Measurements from ENCODE around the gene CNKSR3.

CNKSR3 gene

DNA sequence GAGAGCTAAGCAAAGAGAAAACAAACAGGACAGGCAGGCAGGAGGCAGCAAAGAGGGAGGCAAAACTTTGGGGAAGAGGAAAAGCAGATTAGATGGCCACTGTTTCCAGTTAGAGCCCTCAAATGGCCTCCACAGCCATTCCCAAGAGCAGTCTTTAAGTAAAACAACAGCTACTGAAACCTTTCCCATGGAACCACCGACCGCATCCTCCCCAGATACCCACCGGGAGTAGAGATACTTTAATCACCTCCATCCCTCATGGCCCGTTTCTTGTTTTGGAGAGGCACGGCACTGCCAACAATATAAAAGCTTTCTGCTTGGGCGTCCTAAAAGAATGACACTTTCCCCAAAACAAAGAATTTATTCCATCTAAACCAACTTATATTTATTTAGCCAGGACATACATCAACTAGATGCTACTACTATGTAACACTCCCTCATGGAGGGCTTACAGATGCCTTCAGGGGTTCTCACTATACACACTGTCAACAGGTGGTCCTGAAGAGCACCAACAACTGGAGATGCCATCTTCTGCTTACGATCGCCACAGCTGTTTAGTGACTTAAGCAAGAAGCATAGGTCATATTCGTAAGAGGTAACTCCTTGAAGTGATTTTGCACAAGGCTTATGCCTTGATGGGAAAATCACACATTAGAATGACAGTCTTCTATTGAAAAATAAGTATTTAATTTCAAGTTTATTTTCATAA is 43.4 kb downstream of the CNKSR3 start:
- Histone ChIP-seq H3K4me3 (replicated peaks; ENCODE audit: low read depth, low read length) (no peak overlapping the region), H3K36me3 (ENCODE audit: control insufficient read depth, insufficient read depth, low read length) (no peaks in the 10 kb centered on the region), H3K27me3 (replicated peaks; ENCODE audit: control insufficient read depth, insufficient read depth, low read length) (no peaks in the 10 kb centered on the region)
- TF ChIP-seq, protein P1, sequence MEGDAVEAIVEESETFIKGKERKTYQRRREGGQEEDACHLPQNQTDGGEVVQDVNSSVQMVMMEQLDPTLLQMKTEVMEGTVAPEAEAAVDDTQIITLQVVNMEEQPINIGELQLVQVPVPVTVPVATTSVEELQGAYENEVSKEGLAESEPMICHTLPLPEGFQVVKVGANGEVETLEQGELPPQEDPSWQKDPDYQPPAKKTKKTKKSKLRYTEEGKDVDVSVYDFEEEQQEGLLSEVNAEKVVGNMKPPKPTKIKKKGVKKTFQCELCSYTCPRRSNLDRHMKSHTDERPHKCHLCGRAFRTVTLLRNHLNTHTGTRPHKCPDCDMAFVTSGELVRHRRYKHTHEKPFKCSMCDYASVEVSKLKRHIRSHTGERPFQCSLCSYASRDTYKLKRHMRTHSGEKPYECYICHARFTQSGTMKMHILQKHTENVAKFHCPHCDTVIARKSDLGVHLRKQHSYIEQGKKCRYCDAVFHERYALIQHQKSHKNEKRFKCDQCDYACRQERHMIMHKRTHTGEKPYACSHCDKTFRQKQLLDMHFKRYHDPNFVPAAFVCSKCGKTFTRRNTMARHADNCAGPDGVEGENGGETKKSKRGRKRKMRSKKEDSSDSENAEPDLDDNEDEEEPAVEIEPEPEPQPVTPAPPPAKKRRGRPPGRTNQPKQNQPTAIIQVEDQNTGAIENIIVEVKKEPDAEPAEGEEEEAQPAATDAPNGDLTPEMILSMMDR (IDR thresholded peaks at IDR 0.05; ENCODE audit: insufficient read depth, low read length, poor library complexity, severe bottlenecking): no peak
- DNase-seq (ENCODE audit: extremely low read depth, insufficient read length): no peak

DNA sequence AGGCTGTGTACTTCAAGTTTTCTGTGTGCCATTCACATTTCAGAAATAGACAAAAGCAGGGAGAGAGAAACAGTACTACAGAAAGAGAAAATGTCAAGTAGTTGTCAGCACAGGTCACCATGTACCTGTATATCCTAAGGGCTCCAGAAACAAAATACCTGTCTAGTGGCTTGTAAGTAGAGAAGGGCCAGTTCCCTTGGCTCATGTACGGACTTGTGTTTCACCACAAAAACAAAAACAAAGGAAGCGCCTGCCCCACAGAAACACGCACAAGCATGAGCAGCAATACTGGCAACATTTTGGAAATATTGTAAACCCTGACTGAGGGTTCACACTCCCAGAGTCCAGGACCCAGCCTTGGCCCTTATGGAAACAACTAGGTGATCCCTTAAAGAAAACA is 44.3 kb downstream of the CNKSR3 start:
- H3K4me3 ChIP-seq (replicated peaks; ENCODE audit: low read depth, low read length): no peak overlapping the region
- no peaks in the 10 kb centered on the region for H3K27me3 ChIP-seq (replicated peaks; ENCODE audit: control insufficient read depth, insufficient read depth, low read length)
- TF ChIP-seq, protein P1 (IDR thresholded peaks at IDR 0.05; ENCODE audit: insufficient read depth, low read length, poor library complexity, severe bottlenecking): no peak
- no peak for DNase-seq (ENCODE audit: extremely low read depth, insufficient read length)
- no peaks in the 10 kb centered on the region for H3K36me3 ChIP-seq (ENCODE audit: control insufficient read depth, insufficient read depth, low read length)

DNA sequence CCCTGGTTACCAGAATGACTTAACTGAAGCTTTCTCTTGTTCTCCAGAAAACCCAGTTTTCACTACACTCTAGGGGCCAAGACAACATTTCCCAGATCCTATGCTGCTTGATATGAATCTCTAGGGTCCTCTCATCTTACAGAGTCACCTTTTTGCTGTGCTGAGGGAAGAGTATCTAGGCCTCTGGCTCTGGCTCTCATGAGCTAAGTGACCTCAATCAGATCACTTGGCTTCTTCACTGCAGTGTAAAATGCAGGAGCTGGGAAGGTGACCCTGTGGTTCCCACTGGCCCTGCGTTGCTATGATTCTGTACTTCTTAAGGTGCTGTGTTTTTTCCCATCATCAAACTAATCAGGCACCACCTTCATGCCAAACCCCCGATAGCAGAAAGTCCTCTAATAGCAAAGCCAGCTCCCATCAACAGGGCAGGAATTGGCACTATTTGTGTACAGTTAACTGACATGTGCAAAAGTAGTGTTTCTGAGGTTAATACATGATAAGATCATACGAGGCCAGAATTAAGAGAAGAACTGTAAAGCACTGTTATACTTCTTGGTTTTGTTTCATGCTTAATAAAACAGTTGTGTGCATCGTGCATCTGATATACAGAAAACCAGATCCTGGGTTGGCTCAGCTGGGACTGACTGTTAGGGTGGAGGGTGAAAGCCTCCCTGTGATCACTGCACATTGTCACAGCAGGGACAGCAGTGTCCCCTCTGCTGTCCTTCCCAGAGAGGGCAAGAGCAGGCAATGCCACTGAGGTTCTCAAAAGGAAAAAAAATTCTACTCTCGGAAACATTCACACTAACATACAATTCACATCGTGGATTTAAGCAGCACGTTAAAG is 46.7 kb downstream of the CNKSR3 start:
- no peaks in the 10 kb centered on the region for H3K36me3 ChIP-seq (ENCODE audit: control insufficient read depth, insufficient read depth, low read length)
- H3K27me3 ChIP-seq (replicated peaks; ENCODE audit: control insufficient read depth, insufficient read depth, low read length): no peaks in the 10 kb centered on the region
- H3K4me3 ChIP-seq (replicated peaks; ENCODE audit: low read depth, low read length): no peak overlapping the region
- TF ChIP-seq, protein P1 (IDR thresholded peaks at IDR 0.05; ENCODE audit: insufficient read depth, low read length, poor library complexity, severe bottlenecking): no peak
- DNase-seq (ENCODE audit: extremely low read depth, insufficient read length): no peak

DNA sequence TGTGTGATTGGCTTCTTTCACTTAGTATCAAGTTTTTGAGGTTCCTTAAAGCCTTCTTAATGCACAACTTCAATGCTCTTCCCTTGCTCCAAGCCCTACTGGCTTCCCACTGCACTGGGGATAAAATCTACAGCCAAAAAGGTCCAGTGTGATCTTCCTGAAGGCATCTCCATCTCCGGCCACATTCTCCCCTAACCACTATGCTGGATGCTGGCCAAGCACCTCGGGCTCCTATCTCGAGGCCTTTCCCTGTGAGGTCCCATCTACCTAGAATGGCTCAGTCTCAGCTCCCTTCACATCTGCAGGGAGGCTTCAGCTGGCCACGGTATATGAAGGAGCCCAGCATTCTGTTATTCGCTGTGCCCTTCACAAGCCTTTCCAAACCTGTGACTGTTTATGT is 48.1 kb downstream of the CNKSR3 start:
- TF ChIP-seq, protein P1 (IDR thresholded peaks at IDR 0.05; ENCODE audit: insufficient read depth, low read length, poor library complexity, severe bottlenecking): no peak
- no peak for DNase-seq (ENCODE audit: extremely low read depth, insufficient read length)
- no peaks in the 10 kb centered on the region for H3K27me3 ChIP-seq (replicated peaks; ENCODE audit: control insufficient read depth, insufficient read depth, low read length)
- no peak overlapping the region for H3K4me3 ChIP-seq (replicated peaks; ENCODE audit: low read depth, low read length)
- no peaks in the 10 kb centered on the region for H3K36me3 ChIP-seq (ENCODE audit: control insufficient read depth, insufficient read depth, low read length)

DNA sequence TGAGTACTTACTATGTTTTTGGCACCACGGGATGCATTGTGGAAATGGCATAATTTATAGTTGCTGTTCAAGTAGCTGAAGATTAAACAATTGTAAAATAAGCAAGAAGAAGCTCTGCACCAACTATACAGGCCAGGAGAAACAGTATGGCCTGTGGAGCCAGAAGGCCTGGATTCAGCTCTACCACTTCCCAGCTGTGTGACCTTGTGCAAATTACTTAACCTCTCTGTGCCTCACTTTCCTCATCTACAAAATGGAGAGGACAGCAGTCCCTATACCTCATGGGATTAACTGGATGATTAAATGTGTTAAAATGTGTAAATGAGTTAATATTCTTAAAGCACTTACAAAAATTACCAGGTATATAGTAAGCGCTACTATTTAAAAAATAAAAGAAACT is 49.1 kb downstream of the CNKSR3 start:
- no peaks in the 10 kb centered on the region for H3K27me3 ChIP-seq (replicated peaks; ENCODE audit: control insufficient read depth, insufficient read depth, low read length)
- no peak for DNase-seq (ENCODE audit: extremely low read depth, insufficient read length)
- TF ChIP-seq, protein P1 (IDR thresholded peaks at IDR 0.05; ENCODE audit: insufficient read depth, low read length, poor library complexity, severe bottlenecking): no peak
- H3K36me3 ChIP-seq (ENCODE audit: control insufficient read depth, insufficient read depth, low read length): no peaks in the 10 kb centered on the region
- H3K4me3 ChIP-seq (replicated peaks; ENCODE audit: low read depth, low read length): no peak overlapping the region
